ENCODE data around the gene RNASE2.
"Not testable (repeated sequence)": the region's sequence is repeated elsewhere in the genome, so short reads cannot be mapped to it uniquely, and the experiment has no call there.

The RNASE2 gene

DNA sequence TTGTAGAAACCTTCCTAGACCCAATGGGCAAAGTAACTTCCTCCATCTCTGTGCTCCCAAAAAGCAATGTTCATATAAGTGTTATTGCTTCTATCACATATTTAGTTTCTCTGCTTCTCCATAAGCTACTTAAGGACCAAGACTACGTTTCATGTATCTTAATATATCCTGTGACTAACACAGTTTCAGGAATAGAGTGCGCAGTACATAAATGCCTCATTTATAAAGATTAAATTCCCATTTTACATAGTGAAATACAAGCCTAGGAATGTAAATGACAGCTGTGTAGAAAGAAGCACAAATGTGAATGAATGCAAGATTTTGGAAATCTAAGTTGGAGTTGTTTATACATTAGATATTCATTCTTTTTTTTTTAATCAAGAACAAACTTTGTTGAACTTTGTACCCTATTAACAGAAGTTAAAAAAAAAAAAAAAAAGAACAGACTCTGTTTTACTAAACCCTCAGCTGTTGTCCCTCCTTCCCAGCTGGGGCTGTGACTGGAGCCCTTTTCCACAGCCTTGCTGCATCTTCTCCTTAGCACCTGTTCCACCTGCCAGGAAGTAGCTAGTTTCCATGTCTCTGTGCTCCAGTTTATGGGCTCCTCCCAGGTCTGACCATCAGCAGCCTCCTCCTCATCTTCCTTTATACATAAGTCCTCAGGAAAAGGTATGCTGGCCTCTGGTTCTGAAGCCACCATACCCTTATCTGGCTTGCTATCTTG, 27.5 kb downstream of the RNASE2 start:
- DNase-seq (ENCODE audit: low read depth, low spot score): no peak

DNA sequence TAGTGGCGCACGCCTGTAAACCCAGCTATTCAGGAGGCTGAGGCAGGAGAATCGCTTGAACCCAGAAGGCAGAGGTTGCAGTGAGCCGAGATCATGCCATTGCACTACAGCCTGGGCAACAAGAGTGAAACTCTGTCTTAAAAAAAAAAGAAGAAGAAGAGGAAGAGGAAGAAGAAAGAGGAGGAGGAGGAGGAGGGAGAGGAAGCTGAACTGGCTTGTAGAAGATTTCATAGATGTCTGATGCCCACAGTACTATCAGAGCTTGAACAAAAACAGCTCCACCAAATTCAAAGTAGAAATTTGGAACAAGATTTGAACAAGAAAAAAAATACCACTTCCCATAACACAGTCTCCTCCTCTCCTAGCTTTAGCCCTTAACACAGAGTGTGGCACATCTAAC, 30.4 kb downstream of the RNASE2 start:
- not testable (repeated sequence) for DNase-seq (ENCODE audit: low read depth, low spot score)

DNA sequence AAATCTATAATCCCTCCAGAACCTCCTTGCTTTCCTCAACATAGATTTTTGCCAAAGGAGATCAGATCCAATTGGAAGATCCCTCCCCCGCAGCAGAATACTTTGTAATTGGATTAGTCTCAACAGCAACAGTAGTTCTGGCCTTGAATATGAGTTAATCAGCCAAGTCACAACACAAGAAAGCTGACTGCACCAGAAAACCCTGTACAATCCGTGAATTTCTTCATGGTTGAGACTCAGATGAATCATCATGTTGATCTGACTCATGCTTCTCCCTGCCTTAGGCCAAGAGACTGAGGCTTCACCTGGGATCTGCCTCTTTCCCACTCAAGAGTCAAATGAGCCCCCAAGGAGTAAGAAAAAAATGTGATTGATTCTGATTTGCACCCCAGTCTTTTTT, 31.5 kb downstream of the RNASE2 start:
- DNase-seq (ENCODE audit: low read depth, low spot score): no peak

DNA sequence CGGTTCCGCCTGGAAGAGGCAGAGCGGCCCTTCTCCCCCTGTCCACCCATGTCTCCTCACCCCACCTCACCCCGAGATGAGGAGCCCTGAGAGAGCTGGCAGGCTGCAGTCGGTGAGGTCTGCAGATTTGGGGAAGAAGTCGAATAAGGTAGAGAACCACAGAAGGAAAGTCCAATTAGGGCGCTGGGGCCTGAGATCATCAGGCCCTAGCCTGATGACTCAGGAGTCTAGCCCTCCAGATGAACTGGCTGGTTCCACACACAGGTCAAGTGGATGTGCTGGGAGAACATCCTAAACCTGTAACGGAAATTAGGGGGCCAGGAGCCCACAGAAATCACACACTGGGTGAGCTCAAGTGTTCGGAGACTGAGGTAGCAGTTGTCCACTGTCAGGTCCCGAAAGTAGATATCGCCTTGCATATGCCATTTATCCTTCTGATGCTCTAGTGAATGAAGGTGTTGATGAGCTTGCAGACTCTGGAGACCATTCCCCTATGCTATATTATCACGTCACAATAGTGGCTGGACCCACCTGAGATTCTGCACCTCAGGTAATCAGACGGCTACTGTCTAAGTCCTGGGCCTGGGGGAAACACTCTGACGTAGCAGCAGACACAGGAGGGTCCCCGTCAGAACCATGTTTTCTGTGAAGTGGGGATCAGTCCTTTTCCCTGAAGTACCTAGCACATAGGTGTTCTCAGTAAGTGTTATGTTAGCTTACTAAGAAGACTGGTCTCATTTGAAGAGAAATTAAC, 33.6 kb downstream of the RNASE2 start:
- no peak for DNase-seq (ENCODE audit: low read depth, low spot score)

DNA sequence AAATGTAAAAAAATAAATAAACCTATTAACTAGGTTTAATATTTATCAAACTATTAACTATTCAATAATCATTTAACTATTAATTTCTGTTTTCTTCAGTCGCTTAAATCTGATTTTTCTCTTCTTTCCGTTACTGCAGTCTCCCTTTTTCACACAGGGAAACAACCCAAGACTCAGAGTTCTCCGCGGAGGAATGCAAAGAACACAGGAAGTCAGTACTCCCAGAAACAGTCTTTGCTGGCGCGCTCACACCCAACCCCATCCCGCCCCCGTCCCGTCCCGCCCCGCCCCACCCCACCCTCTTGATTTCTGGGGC, 34.1 kb downstream of the RNASE2 start:
- DNase-seq (ENCODE audit: low read depth, low spot score): no peak

DNA sequence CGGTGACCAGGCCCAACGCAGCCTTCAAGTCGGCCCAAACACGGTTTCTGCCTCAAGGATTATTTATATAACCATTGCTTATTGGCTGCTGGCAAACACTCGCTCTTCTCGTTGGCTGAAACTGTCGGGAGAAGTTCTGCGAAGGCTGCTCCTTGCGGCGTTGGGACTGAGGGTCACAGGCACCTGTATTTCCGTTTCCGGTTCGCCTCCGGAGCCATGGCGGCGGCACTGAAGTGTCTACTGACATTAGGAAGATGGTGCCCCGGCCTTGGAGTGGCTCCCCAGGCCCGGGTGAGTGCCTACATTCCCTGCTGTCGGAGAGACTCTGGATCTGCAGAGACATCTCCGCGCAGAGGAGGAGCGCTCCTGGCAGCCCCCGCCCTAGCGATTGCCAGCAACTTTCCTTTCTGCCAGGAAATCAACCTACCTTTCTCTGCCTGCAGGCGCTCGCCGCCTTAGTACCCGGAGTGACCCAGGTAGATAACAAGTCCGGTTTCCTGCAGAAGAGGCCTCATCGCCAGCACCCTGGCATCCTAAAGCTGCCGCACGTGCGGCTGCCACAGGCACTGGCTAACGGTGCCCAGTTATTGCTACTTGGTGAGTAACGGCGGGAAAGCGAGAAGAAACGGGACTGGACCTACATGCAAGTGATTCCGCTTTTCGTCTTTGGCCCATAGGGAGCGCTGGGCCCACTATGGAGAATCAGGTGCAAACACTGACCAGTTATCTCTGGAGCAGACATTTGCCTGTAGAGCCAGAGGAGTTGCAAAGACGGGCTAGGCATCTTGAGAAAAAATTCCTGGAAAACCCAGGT, 34.7 kb downstream of the RNASE2 start, which contains the start of gene METTL17:
TSS of gene METTL17 (plus strand) at position 194 of the 814 bp plus-strand sequence. CDS start at position 217, 23 bp downstream.
- DNase-seq (ENCODE audit: low read depth, low spot score): peak; percentile 73

DNA sequence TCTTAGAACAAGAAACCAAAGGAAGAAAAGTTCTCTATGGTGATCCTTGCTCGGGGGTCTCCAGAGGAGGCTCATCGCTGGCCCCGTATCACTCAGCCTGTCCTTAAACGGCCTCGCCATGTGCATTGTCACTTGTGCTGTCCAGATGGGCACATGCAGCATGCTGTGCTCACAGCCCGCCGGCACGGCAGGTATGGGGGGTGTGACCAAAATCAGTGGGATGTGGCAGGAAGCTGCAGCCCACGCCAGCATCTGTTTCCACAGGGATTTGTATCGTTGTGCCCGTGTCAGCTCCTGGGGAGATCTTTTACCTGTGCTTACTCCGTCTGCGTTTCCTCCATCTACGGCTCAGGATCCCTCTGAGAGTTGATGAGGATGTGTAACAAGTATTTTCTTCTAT, 41.2 kb downstream of the RNASE2 start:
- no peak for DNase-seq (ENCODE audit: low read depth, low spot score)

DNA sequence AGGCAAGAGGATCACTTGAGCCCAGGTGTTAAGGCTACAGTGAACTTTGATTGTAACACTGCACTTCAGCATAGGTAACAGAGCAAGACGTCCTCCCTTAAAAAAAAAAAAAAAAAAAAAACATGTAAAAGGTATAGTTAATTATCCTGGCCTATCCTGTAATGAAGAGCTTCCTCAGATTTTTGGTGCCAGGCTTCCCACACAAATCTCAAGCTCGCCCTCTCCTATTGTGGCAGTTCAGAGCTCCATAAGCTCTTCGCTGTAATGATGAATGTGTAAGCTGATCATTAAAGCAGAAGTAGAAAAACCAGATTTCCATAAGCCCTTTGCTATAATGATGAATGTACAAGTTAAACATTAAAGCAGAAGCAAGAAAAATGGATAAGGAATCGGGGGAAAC, 41.8 kb downstream of the RNASE2 start:
- no peak for DNase-seq (ENCODE audit: low read depth, low spot score)

DNA sequence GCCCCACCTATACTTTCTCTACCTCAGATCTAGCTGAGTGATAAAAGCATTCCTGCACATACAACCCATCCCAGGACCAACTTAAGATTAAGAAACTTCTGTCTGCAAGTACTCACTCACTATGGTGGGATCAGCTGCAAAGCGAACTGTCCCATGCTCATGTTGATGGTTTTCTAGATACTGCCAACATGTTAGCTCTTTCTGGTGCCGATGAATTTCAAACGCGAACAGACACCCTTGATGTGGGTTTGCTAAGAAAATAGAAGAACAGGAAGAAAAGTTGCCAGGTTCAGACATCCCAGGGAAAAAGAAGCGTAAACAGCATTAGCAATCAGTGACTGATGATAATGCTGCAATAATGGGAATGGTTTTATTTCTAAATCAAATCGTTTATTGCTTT, 42.3 kb downstream of the RNASE2 start:
- no peak for DNase-seq (ENCODE audit: low read depth, low spot score)

DNA sequence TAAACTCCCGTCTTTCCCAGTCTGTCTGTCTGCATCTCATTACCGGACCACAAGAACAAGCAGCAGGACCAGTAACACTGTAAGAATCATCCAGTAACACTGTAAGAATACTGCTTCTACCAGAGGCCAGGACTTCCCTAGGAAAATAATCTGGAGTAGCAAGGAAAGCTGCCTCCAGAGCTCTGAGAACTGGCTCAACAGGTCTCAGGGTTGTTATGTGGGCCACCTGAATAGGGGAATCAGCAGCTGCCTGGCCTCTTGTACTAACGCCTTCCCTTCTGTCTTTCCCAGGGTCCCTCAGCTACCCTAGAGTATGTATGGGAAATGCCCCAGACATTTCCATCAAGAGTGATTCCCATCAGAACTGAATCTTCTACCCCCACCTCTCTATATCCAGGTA, 42.9 kb downstream of the RNASE2 start:
- no peak for DNase-seq (ENCODE audit: low read depth, low spot score)

DNA sequence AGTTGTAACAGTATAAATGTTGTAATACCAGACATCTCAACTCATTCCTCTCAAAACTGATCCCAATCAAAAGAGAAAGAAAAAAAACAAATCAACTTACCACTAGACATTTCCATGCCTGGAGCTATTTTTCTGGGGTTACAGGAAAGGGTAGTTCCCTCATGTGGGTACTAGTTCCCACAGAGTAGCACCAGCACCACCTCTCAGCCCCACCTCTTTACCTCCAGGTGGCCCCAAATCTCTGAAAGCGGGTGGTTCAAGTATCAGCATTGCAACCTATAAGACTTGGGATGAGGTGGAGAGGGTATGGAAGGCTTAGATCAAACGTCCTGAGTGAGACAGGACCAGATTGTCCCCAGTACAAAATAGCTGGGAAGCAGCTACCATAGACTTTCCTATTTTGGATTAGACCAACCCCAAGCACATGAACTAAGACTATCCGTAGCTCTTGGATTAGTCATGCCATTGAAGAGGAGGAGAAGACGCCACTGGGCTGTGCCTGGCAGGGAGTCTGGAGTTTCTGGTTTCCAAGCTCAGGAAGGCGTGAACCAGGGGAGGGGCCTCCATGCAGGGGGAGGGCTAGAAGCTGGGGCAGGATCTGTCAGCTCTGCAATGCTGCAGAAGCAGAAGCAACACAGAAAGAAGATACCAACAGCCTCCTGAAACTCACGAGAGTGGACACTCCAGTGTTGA, 43.5 kb downstream of the RNASE2 start, which contains the start of gene SLC39A2:
TSS of gene SLC39A2 (plus strand) at position 620 of the 693 bp plus-strand sequence. CDS start 154 bp downstream, outside the sequence.
- no peak for DNase-seq (ENCODE audit: low read depth, low spot score)

DNA sequence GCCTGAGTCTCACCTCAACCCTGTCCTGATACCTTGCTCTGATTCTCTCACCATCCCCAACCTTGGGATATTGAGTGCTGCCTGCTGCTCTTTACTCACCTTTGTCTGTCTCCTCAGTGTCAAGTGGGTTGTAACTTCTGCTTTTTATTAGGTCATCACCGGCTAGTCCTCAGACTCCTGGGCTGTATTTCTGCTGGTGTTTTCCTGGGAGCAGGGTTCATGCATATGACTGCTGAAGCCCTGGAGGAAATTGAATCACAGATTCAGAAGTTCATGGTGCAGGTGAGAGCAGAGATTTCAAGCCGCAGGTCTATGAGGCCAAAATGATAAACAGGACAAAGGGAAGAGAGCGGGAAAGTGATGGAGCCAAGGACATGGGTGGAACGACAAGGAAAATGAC, 44.3 kb downstream of the RNASE2 start:
- DNase-seq (ENCODE audit: low read depth, low spot score): no peak

DNA sequence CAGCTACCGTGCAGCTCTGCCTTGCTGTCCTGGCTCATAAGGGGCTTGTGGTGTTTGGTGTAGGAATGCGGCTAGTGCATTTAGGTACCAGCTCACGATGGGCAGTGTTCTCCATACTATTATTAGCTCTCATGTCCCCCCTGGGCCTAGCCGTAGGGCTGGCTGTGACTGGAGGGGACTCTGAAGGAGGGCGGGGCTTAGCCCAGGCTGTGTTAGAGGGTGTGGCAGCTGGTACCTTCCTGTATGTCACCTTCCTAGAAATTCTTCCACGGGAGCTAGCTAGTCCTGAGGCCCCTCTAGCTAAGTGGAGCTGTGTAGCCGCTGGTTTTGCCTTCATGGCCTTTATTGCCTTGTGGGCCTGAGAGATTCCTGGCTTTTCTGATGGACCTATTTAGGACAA, 45.9 kb downstream of the RNASE2 start:
- no peak for DNase-seq (ENCODE audit: low read depth, low spot score)

DNA sequence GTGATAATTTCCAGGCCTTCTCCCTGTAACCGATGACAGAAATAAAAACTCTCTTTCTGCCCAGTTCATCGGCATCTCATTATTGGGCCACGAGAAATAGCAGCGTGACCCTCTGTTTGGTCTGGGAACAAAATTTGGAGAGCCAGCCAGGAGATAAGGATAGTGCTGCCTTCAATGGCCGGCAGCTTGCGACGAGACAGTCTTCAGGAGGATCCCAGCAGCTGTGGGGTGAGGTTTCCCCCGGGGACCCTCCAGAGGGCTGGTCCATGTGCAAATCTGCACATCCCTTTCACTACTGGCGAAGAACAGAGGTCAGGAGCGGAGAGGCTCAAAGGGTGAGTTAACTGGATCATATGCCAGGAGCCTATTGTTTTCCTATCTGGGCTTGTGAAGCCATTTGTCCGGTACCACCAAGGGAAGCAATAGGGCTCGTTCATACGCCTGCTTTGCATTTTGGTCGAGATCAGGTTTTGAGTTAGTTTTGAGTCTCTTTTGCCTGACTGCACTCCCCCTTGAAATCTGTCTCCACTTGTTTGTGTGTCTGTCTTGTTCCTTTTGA, 48.6 kb downstream of the RNASE2 start:
- DNase-seq (ENCODE audit: low read depth, low spot score): no peak
